Astrocyte of the cerebellum (primary cell): ENCODE data around the gene RPS6KA6.

ENCODE experiments used
- DNase-seq: peaks from one replicate; pipeline ENCODE4 v3.0.0-alpha.2; 2011; ENCODE audit warnings: low read depth
- H3K4me3 ChIP-seq: 2 replicates; pipeline ENCODE4 v1.5.1; 2011; ENCODE audit warnings: mild to moderate bottlenecking, low read depth, low read length, moderate library complexity
- in situ Hi-C: cut with HindIII; loops from 2 replicates; pipeline ENCODE4 v1.10.0; 2017; ENCODE audit warnings: low sequenced_read_pairs
- TF ChIP-seq, protein P1 (sequence below): IDR thresholded peaks from 2 replicates; pipeline ENCODE4 v1.5.1; 2012; ENCODE audit warnings: low read length, low read depth, moderate library complexity, mild to moderate bottlenecking; ENCODE audit errors: missing control alignments

RPS6KA6 gene

DNA sequence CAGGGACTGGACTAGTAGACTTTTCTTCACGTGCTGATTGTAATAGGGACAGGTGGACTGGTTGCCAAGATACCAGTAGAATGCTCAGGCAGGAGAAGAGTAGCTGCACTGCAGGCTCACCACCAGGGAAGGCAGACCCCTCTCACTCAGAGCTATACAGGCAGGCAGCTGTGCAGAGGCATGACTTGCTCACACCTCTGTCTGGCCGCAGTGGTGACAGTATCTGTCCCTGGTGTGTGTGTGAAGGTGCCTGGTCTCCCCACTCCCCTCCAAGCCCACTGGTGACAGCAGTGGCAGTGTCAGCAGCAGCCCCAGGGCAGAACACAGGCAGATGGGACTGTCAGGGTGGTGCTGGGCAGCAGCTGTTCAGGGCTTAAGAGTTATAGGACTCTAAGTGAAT lies 140.7 kb downstream of the RPS6KA6 start:
- TF ChIP-seq, protein P1, sequence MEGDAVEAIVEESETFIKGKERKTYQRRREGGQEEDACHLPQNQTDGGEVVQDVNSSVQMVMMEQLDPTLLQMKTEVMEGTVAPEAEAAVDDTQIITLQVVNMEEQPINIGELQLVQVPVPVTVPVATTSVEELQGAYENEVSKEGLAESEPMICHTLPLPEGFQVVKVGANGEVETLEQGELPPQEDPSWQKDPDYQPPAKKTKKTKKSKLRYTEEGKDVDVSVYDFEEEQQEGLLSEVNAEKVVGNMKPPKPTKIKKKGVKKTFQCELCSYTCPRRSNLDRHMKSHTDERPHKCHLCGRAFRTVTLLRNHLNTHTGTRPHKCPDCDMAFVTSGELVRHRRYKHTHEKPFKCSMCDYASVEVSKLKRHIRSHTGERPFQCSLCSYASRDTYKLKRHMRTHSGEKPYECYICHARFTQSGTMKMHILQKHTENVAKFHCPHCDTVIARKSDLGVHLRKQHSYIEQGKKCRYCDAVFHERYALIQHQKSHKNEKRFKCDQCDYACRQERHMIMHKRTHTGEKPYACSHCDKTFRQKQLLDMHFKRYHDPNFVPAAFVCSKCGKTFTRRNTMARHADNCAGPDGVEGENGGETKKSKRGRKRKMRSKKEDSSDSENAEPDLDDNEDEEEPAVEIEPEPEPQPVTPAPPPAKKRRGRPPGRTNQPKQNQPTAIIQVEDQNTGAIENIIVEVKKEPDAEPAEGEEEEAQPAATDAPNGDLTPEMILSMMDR: no peak
- no peak overlapping the region for H3K4me3 ChIP-seq
- in situ Hi-C loops: no loop called here
- no peak for DNase-seq

DNA sequence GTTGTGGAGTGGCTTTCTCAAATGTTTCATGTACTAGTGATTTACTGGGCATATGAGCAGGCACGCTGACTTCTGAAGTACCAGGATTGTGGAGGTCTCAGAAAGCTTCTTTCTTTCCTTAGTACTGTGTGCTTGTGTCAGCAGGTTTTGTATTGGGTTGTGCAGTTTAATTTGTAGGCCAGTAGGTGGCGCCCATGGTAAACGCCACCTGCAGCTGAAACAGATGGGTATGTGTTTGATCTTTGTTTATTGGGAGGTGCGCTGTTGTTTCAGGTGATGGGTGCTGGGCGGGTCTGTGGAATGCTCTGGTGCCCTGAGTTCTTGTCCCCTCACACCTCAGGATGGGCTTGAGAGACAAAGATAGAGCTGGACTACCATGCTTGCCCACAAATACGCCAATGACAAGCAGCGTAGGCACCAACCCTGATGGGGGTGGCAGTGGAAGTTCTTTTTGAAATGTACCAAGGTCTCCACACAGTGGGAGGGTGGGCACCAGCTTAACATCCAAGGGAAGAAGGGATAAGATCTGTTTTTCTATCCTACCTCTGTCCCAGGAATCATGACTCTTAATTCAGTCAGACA lies 141.5 kb downstream of the RPS6KA6 start:
- no peak for DNase-seq
- in situ Hi-C loops: no loop called here
- no peak overlapping the region for H3K4me3 ChIP-seq
- TF ChIP-seq, protein P1: peak; percentile 72

DNA sequence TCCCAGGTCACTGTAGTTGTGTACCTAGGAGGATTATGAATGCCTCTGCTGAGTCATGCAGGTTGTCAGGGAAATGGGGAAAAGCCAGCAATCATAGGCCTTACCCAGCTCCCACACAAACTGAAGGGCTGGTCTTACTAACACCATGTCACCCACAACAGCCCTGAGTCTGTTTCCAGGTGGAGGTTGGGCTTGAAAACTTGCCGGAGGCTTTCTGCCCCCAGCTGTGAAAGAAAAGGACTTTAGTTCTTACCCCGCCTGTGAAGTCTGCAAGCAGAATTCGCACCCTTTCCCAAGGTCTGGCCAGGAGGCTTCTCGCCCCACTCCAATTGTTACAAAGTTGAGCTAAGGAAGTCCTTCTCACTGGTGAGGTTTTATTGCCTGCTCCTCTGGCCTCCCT lies 143.9 kb downstream of the RPS6KA6 start:
- in situ Hi-C loops: no loop called here
- no peak for DNase-seq
- no peak overlapping the region for H3K4me3 ChIP-seq
- TF ChIP-seq, protein P1: no peak
